GM03348 (cell line): Measurements from ENCODE around the gene KDM4D.
"Not testable (repeated sequence)": the region's sequence is repeated elsewhere in the genome, so short reads cannot be mapped to it uniquely, and the experiment has no call there.

Experiments
- DNase-seq: peaks from one replicate; pipeline ENCODE4 v3.0.0; 2012; ENCODE audit warnings: low spot score

Gene KDM4D

GRCh38 chr11:94973099-94973968 lies at the start of gene KDM4D, which contains the start of gene CWC15:
Gene KDM4D, plus strand, starts transcription at chr11:94973709. Its CDS starts 23,664 bp downstream, at chr11:94997373.
Gene CWC15, minus strand, starts transcription at chr11:94973556. Its CDS starts 1,371 bp downstream, at chr11:94972185.
- DNase-seq: peak; percentile 98

DNA sequence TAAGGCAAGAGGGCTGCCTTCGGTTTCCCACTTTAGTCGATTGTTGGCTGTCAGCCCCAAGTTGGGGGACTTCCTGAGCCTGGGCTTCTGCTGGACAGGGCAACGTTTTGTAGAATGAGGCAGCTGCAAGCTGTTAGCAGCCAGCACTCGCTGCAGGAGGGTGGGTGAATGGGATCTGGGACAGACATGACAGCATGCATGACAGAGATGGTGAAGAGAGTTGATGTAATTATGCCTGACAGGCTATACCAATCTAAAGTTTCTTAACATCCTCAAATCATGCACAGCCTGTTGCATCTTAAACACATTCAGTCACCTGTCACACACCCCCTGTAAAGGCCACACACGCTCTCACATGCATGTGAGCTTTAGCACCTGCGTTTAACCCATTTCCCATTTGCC lies 49.3 kb upstream of the KDM4D start:
- DNase-seq: no peak

- DNase-seq: no peak
Observed at GRCh38 chr11:94924612-94925011, 48.9 kb upstream of the KDM4D start.

DNA sequence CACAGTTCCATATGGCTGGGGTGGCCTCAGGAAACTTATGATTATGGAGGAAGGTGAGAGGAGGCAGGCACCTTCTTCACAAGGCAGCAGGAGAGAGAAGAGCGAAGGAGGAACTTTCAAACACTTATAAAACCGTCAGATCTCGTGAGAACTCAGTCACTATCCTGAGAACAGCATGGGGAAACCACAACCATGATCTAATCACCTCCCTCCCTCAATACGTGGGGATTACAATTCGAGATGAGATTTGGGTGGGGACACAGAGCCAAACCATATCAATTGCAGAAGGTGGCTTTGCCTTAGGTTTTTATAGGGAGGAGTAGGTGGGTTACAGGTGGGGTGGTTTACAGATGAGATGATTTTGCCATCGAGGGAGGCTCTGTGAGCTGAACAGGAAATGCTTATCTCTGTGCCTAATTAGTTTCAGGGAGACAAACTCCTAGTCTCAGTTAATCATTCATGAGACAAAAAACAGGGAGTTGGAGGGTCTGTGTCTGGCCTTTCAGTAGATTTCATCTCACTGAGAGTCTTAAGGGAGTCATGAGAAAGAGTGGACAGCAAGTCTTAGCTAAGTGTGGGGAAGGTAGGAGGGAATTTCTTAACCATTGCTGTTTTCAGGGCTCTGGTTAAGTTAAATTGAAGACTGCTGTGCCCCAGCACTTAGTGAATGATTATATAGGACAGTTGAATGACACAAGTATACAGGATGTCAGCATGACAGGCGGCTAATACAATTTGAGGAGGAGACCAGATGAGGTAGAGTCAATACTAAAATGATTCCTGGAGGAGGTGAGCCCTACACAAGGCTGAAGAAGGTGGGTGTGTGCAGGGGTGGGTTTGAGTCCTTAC lies 47.9 kb upstream of the KDM4D start:
- DNase-seq: no peak

DNA sequence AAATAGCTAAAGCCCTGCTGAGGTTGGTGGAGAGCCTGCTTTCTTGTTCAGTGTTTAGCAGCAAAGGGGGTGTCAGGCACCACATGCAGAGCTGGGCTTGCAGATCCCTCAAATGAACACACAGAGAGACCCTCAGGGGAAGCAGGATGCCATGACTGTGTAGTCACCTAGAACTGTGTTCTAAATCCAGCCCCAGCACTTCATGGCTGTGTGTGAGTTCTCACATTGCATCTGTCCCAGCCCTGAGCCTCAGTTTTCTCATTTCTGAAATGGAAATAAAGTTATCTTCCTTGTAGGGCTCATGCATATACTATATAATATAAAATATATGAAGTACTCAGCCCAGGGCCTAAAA lies 47.3 kb upstream of the KDM4D start:
- no peak for DNase-seq

DNA sequence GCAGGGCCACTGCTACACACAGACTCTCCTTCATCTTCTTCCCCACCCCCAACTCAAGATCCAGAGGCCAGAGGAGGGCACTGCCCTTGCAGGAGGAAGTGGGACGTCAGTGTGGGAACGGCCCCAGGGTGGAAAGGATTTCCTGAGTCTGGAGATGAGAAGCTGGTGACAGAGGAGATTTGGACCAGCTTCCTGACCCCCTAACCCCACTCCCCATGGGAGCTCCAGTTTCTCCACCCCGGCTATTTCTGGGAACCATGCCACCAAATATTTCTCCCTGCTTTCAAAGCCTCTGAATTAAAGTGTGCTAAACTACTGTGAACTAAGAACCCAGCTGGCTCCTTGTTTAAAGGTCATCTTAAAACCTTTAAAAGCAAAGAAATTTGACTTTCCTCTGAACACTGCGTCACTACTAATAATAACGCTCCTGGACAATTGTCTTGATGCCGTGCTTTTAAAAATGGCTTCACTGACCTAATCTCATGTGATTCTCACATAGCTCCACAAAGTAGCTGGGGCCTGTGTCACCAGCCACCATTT lies 46.7 kb upstream of the KDM4D start:
- peak; percentile 92 for DNase-seq

GRCh38 chr11:94928117-94928990 lies 45.2 kb upstream of the KDM4D start:
- no peak for DNase-seq

DNA sequence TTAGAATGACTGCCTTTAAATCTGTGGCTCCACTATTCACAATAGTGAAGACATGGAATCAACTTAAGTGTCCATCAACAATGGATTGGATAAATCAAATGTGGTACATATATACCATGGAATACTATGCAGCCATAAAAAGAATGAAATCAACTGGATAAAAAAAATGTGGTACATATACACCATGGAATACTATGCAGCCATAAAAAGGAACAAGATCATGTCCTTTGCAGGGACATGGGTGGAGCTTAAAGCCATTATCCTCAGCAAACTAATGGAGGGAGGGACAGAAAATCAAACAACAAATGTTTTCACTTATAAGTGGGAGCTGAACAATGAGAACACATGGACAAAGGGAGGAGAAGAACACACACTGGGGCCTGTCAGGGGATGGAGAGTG lies 41.4 kb upstream of the KDM4D start:
- not testable (repeated sequence) for DNase-seq

GRCh38 chr11:94932503-94932902 lies 41.0 kb upstream of the KDM4D start:
- no peak for DNase-seq

DNA sequence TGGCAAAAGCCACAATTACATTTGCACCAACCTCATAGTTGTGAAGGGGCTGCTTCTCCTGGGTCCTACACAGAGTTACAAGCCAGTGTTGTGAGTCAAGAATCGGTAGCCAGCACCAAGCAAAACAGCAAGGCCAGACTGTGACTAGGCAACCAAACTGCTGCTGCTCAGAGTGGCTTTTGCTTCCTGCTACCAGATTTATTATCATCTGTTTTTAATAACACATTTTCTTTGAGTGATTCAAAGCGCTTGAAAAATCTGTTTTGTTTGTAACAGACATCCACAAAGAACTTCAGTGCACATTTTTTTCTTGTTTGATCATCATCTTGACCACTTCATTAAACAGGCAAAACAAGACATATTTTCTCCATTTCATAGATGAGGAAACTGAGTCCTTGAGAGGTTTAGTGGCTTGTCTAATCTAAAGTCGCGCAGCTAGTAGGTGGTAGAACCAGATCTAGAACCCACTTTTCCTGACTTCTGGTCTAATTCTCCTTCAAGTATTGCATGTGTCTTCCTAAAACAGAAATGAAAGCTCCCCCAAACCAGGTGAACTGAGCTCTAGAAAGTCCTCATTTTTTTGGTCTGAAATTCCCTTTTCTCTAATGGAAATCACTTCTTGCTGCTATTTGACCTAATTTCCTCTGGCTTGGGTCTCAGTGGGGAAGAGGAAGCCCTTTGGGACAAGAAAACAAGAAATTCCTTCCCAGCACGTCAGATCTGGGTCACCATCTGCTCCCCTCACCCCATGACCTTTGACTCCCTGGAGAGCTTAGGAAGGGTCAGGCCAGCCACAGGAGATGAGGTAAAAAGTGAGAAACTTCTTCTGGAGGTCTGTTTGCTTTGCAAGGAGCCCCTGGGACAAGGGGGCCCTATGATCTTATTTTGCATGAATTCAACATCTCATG lies 40.0 kb upstream of the KDM4D start:
- peak; percentile 85 for DNase-seq

- no peak for DNase-seq
Observed at GRCh38 chr11:94934362-94934761, 39.1 kb upstream of the KDM4D start.

DNA sequence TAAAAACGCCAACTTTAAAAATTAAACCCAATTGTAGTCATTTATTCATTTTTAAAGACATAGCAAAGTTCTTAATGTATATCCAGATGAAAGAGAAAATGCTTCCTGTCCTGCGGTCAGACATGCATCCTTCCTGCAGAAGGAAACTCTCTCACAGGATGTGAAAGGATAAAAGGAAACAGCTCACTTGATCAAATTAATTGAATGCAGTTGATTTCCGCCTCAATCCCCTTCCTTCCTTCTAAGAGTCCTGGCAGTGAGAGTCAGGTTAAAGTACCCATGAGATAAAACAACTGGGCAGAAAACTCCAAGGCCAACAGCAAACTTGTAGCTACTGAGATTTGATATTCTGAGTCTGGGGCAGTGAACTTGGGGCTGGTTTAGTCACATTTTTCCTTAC lies 38.7 kb upstream of the KDM4D start:
- no peak for DNase-seq

GRCh38 chr11:94938095-94939055 lies 35.1 kb upstream of the KDM4D start:
- peak; percentile 78 for DNase-seq

DNA sequence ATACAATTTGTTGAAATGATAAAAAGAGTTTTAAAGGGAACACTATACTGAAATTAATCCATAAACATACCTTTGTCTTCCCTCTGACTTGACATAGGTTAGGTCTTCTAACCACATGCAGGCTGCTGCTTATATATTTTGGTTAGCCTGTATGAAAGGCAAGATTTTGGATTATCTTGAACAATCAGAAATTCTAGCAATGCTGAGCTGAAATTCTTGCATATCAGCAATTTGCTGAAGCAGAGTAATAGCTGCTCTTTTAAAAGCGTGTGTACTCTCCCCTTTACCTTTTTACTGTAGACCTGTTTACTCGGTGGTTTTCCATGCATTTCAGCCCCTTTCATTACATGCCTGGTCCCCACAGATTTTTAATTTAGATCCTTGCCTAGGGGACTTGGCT lies 34.2 kb upstream of the KDM4D start:
- no peak for DNase-seq

DNA sequence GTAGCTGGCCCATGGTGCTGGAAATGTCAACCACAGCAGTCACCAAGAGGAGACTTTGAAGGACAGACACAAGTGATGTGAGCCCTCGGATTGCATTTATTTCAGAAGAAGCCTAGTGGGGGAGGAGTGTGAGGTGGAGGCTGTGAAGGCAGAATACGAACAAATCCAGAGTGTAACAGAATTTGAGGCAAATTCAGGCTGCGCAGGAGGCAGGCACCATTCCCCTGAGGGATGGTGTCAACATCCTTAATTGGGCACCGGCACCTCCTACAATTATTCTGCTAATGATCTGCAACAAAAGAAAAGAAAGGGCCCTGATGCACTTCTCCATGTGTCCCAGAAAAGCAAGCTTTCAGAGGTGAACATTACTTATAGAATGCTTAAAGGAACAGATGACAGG lies 32.4 kb upstream of the KDM4D start:
- no peak for DNase-seq

DNA sequence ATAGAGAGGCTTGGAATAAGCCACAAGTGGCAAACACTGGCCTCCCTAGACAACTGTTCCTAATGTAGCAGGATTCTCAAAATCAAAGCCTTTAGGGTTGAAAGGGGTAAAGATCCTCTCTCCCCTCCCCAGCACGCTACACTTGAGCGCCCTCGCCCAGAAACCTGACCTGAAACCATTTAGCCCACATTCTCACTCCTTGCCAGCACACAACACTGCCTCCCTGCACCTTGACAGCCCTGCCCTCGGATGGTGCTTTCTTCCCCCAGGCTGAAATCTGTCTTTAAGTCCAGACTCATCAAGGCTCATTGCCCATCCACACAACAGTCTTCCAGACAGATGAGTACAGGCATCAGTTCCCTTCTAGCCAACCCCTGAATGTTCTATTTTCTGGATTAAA lies 26.7 kb upstream of the KDM4D start:
- no peak for DNase-seq

GRCh38 chr11:94948070-94948617 lies 25.4 kb upstream of the KDM4D start:
- DNase-seq: peak; percentile 64

DNA sequence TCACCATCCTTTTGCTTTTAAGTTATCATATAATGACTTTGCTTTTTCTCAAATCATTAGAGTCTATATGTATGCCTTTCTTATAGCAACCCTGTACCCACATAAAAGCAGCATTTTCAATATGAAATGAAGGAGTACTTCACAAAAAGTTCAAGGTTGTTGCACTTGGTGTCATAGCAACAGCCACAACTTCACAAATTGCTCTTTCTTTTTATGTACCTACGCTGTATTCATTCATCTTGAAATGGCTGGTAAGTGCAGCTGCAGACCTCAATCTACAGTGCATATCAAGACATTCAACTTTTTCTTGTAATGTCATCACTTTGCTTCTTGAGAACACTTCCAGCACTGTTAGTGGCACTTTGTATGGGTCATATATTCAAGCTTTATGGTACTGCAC lies 18.8 kb upstream of the KDM4D start:
- no peak for DNase-seq

- DNase-seq: no peak
Observed at GRCh38 chr11:94956963-94957362, 16.5 kb upstream of the KDM4D start.
